OCI-LY1 (cell line): ENCODE measurements around the gene EPN2.

Source experiments
- H2AFZ ChIP-seq: fragments of 200-600 bp; sonication (generic), shearing (Covaris generic); 2 replicates; pipeline ENCODE4 v1.6.0; 2014; ENCODE audit warnings: antibody characterized with exemption, mild to moderate bottlenecking, low read length
- H3F3A ChIP-seq: fragments of 200-600 bp; sonication (generic), shearing (Covaris generic); 2 replicates; pipeline ENCODE4 v1.6.0; 2014; ENCODE audit warnings: mild to moderate bottlenecking, antibody characterized with exemption, low read length, moderate library complexity; ENCODE audit not compliant: insufficient read depth
- H3K27ac ChIP-seq: fragments of 200-600 bp; sonication (generic); 2 replicates; pipeline ENCODE4 v1.5.1; 2014; ENCODE audit warnings: low read length, mixed run types, mild to moderate bottlenecking, low read depth; ENCODE audit not compliant: poor library complexity, severe bottlenecking
- H3K27me3 ChIP-seq: fragments of 200-600 bp; sonication (generic); 2 replicates; pipeline ENCODE4 v1.6.0; 2014; ENCODE audit warnings: antibody characterized with exemption, mild to moderate bottlenecking, low read length, moderate library complexity; ENCODE audit not compliant: insufficient read depth
- H3K36me3 ChIP-seq: fragments of 200-600 bp; sonication (generic); 2 replicates; pipeline ENCODE4 v1.6.1; 2014; ENCODE audit warnings: mild to moderate bottlenecking, antibody characterized with exemption, low read length, moderate library complexity, mixed read lengths; ENCODE audit not compliant: insufficient read depth
- H3K4me1 ChIP-seq: fragments of 200-600 bp; sonication (generic); 2 replicates; pipeline ENCODE4 v1.5.1; 2014; ENCODE audit warnings: mild to moderate bottlenecking, low read length, moderate library complexity; ENCODE audit not compliant: insufficient read depth, severe bottlenecking
- H3K4me2 ChIP-seq: fragments of 200-600 bp; sonication (generic), shearing (Covaris generic); 2 replicates; pipeline ENCODE4 v1.6.1; 2014; ENCODE audit warnings: low read length
- H3K4me3 ChIP-seq: fragments of 200-600 bp; sonication (generic); 2 replicates; pipeline ENCODE4 v1.5.1; 2014; ENCODE audit warnings: low read length, low read depth, mild to moderate bottlenecking, mixed read lengths; ENCODE audit not compliant: poor library complexity, severe bottlenecking
- H3K79me2 ChIP-seq: fragments of 200-600 bp; shearing (Covaris generic); 2 replicates; pipeline ENCODE4 v1.6.1; 2016; ENCODE audit warnings: mixed run types, low read length, mixed read lengths; ENCODE audit not compliant: insufficient read depth
- H3K9ac ChIP-seq: fragments of 200-600 bp; sonication (generic), shearing (Covaris generic); 2 replicates; pipeline ENCODE4 v1.6.1; 2014; ENCODE audit warnings: mild to moderate bottlenecking, low read length, mixed read lengths
- H3K9me2 ChIP-seq: fragments of 200-600 bp; sonication (generic), shearing (Covaris generic); 2 replicates; pipeline ENCODE4 v1.6.1; 2014; ENCODE audit warnings: low read depth, mild to moderate bottlenecking, low read length, mixed read lengths
- H3K9me3 ChIP-seq: fragments of 200-600 bp; shearing (Covaris generic); 2 replicates; pipeline ENCODE4 v1.6.1; 2014; ENCODE audit warnings: low read length, mixed read lengths
- H4K20me1 ChIP-seq: fragments of 200-600 bp; sonication (generic), shearing (Covaris generic); 2 replicates; pipeline ENCODE4 v1.6.0; 2016; ENCODE audit warnings: mild to moderate bottlenecking, low read length; ENCODE audit not compliant: insufficient read depth
- CTCF ChIP-seq: fragments of 200-600 bp; sonication (generic), shearing (Covaris generic); IDR thresholded peaks from 2 replicates; pipeline ENCODE4 v1.5.1; 2017; ENCODE audit warnings: mild to moderate bottlenecking, antibody characterized with exemption, low read length, moderate library complexity, mixed read lengths
- EZH2 ChIP-seq: fragments of 200-600 bp; sonication (generic), shearing (Covaris generic); IDR thresholded peaks from 2 replicates; pipeline ENCODE4 v1.8.0; 2017; ENCODE audit warnings: borderline replicate concordance, mixed run types, mild to moderate bottlenecking, antibody characterized with exemption, low read length, moderate library complexity, mixed read lengths

The EPN2 gene

GRCh38 chr17:19313066-19313745, 76.0 kb downstream of the EPN2 start:
- Histone ChIP-seq H3K9me3 (no peaks in the 10 kb centered on the region), H3F3A (no peaks in the 10 kb centered on the region), H3K9me2 (no peaks in the 10 kb centered on the region), H3K4me3 (no peak overlapping the region), H3K27me3 (0 out of 2 replicates have a peak, but pooled peaks cover 6% of the 10 kb centered on the region), H3K4me1 (peaks cover 30% of the 10 kb centered on the region), H3K4me2 (no peak overlapping the region), H4K20me1 (no peaks in the 10 kb centered on the region), H3K9ac (no peak overlapping the region), H3K27ac (no peak overlapping the region), H3K36me3 (no peaks in the 10 kb centered on the region; the same call in 1 of the 2 replicates), H2AFZ (no peak overlapping the region), H3K79me2 (no peaks in the 10 kb centered on the region)
- TF ChIP-seq CTCF (no peak), EZH2 (no peak)

GRCh38 chr17:19313746-19314651, 76.8 kb downstream of the EPN2 start:
- H3K9me2 ChIP-seq = no peaks in the 10 kb centered on the region
- H3K36me3 ChIP-seq = no peaks in the 10 kb centered on the region; the same call in 1 of the 2 replicates
- no peak overlapping the region for H3K9ac ChIP-seq
- H3K4me1 ChIP-seq = peaks cover 24% of the 10 kb centered on the region
- H3K27me3 ChIP-seq = 0 out of 2 replicates have a peak, but pooled peaks cover 6% of the 10 kb centered on the region
- no peaks in the 10 kb centered on the region for H4K20me1 ChIP-seq
- H2AFZ ChIP-seq = no peak overlapping the region
- H3K27ac ChIP-seq = no peak overlapping the region
- H3F3A ChIP-seq = no peaks in the 10 kb centered on the region
- H3K4me3 ChIP-seq = no peak overlapping the region
- H3K79me2 ChIP-seq = no peaks in the 10 kb centered on the region
- no peak overlapping the region for H3K4me2 ChIP-seq
- H3K9me3 ChIP-seq = no peaks in the 10 kb centered on the region
- no peak for TF ChIP-seq CTCF
- no peak for TF ChIP-seq EZH2

- Histone ChIP-seq H3K4me3 (no peak overlapping the region), H3K36me3 (no peaks in the 10 kb centered on the region; the same call in 1 of the 2 replicates), H3K9me3 (no peaks in the 10 kb centered on the region), H3K27ac (no peak overlapping the region), H3K4me2 (no peak overlapping the region), H3K9ac (no peak overlapping the region), H3F3A (no peaks in the 10 kb centered on the region), H3K4me1 (peaks cover 19% of the 10 kb centered on the region), H2AFZ (no peak overlapping the region), H3K79me2 (no peaks in the 10 kb centered on the region), H3K9me2 (no peaks in the 10 kb centered on the region), H4K20me1 (no peaks in the 10 kb centered on the region), H3K27me3 (no peaks in the 10 kb centered on the region)
- TF ChIP-seq EZH2 = no peak
- no peak for TF ChIP-seq CTCF
These were observed 77.9 kb downstream of the EPN2 start for GRCh38 chr17:19315104-19315503.
